Body of pancreas (tissue), 4 donors: ENCODE results near the gene APBA1.

ENCODE experiments used
- CTCF ChIP-seq, 7 experiments: fragments of 450-650 bp in 4 of 7; fragments of 200-600 bp in 3 of 7; sonication (generic) in 3 of 7; IDR thresholded peaks; one replicate each; pipeline ENCODE4 v1.5.1; 2016 to 2019; ENCODE audit warnings: antibody characterized with exemption in 7 of 7
- POLR2A ChIP-seq, 3 donors: fragments of 450-650 bp; IDR thresholded peaks; one replicate each; pipeline ENCODE4 v1.6.1; 2016; ENCODE audit warnings: antibody characterized with exemption in 3 of 3, mild to moderate bottlenecking in 2 of 3

GRCh38 chr9:69460012-69460411, 212.2 kb downstream of the APBA1 start:
- no peak for TF ChIP-seq POLR2A (IDR thresholded peaks at IDR 0.05)
- no peak for TF ChIP-seq CTCF (IDR thresholded peaks at IDR 0.05)
